Choroid plexus epithelial cell (primary cell): ENCODE measurements around the gene FANK1.
"Not testable (repeated sequence)": the region's sequence is repeated elsewhere in the genome, so short reads cannot be mapped to it uniquely, and the experiment has no call there.

Experiments used
- DNase-seq: peaks from one replicate; pipeline ENCODE4 v3.0.0-alpha.2; 2010; ENCODE audit warnings: low read depth
- H3K4me3 ChIP-seq: 2 replicates; pipeline ENCODE4 v1.5.1; 2011; ENCODE audit warnings: low read depth, mild to moderate bottlenecking, control low read depth, low read length, moderate library complexity
- TF ChIP-seq, protein P1 (sequence below): conservative IDR thresholded peaks from 2 replicates; pipeline ENCODE4 v1.5.1; 2011; ENCODE audit warnings: low read depth, mild to moderate bottlenecking, control low read depth, inconsistent platforms, low read length, moderate library complexity

Gene FANK1

DNA sequence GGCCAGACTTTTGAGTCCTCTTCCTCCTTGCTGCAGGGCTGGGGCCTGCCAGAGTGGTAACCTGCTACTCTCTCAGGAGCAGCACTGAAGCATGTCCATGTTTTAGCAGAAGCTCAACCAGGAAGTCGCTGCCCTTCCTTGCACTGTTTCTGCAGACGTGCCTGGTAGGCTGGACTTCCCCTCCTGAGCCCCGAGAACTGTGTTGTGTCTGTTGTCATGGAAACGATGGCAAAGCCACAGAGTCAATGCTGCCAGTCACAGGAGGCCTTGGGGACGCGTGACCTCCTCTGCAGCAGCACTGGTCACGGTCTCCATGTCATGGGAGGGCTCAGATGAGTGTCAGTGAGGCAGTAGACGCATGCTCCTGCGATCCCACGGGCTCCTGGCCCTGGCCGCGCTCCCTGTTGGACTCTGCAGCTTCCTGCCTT, 145.5 kb downstream of the FANK1 start:
- DNase-seq, result peak; percentile 72
- TF ChIP-seq, protein P1, sequence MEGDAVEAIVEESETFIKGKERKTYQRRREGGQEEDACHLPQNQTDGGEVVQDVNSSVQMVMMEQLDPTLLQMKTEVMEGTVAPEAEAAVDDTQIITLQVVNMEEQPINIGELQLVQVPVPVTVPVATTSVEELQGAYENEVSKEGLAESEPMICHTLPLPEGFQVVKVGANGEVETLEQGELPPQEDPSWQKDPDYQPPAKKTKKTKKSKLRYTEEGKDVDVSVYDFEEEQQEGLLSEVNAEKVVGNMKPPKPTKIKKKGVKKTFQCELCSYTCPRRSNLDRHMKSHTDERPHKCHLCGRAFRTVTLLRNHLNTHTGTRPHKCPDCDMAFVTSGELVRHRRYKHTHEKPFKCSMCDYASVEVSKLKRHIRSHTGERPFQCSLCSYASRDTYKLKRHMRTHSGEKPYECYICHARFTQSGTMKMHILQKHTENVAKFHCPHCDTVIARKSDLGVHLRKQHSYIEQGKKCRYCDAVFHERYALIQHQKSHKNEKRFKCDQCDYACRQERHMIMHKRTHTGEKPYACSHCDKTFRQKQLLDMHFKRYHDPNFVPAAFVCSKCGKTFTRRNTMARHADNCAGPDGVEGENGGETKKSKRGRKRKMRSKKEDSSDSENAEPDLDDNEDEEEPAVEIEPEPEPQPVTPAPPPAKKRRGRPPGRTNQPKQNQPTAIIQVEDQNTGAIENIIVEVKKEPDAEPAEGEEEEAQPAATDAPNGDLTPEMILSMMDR, result no peak
- no peak overlapping the region for H3K4me3 ChIP-seq

GRCh38 chr10:126042354-126042753, 146.0 kb downstream of the FANK1 start:
- no peak for DNase-seq
- H3K4me3 ChIP-seq, result no peak overlapping the region
- TF ChIP-seq, protein P1, result no peak

GRCh38 chr10:126042906-126043305, 146.5 kb downstream of the FANK1 start:
- no peak overlapping the region for H3K4me3 ChIP-seq
- TF ChIP-seq, protein P1, result no peak
- no peak for DNase-seq

DNA sequence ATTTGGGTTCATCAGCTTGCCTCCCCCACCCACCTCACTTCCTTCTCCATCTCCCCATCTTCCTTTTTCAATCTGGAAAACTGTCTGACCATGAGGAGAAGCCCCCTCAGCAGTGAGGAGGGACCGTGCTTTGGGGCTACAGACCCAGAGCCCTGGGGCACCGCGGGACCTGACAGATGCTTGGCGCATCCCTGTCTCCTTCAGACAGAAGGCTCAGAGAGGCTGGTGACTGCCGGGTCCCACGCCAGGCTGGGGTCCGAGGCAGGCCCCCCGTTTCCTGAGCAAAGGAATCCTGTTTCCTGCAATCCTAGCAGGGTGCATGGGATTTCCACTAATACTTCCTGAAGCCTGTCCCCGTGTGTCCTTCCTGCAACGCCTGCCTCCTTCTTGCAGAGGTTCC, 147.0 kb downstream of the FANK1 start:
- no peak overlapping the region for H3K4me3 ChIP-seq
- no peak for DNase-seq
- TF ChIP-seq, protein P1, result no peak

DNA sequence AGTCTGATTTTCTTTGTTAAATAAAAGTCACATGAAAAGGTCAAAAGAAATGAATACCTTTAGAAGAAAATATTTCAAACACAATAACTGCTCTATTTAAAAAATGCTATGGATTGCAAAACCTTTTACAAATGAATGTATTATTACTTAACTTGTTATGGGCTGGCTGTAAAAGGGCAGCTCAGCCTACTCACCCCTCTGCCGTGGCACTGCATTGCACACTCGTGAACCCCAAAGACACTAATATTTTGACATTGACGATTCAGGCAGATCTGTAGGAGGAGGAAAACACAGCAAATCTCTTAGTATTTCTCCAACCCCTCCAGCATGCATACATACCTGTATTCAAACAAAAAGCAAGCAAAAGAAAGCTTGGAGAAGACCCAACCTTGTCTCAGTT, 149.5 kb downstream of the FANK1 start:
- TF ChIP-seq, protein P1, result no peak

DNA sequence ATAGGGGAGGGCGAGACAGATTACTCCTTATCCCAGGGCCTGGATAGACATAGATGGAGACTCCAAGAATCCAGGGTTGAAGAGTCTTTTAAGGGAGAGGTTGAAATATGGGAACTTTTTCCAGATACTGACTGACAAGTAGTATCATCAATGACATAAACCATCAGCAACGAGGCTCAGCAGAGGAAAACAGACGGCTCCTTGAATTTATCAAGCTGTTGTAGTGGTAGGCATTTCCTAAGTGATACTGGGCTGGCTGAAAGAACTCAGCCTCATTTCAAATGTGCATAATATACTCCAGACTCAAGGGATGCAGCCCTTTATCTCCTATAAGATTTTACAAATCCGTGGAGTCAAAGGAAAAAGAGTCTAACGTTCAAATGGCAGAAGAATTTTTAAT, 150.5 kb downstream of the FANK1 start:
- H3K4me3 ChIP-seq, result no peak overlapping the region
- DNase-seq, result no peak
- TF ChIP-seq, protein P1, result no peak

More for the DNA sequence above, 149.5 kb downstream of the FANK1 start:
- H3K4me3 ChIP-seq, result no peak overlapping the region
- no peak for DNase-seq

DNA sequence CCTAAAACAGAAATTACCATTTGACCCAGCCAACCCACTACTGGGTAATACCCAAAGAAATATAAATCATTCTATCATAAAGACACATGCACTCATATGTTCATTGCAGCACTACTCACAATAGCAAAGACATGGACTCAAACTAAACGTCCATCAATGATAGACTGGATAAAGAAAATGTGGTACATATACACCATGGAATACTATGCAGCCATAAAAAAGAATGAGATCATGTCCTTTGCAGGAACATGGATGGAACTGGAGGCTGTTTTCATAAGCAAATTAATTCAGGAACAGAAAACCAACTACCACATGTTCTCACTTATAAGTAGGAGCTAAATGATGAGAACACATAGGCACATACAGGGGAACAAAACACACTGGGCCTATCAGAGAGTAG, 151.4 kb downstream of the FANK1 start:
- not testable (repeated sequence) for H3K4me3 ChIP-seq, DNase-seq
